Esophagus muscularis mucosa (tissue), 4 donors: Measurements from ENCODE around the gene SNX1. TPM values are rescaled to one million over a fixed set of nuclear protein-coding genes. Genes with fewer than 3 reads are reported as not detected.
"Not testable (repeated sequence)": the region's sequence is repeated elsewhere in the genome, so short reads cannot be mapped to it uniquely, and the experiment has no call there.

Source experiments
- DNase-seq: peaks from one replicate; pipeline ENCODE4 v3.0.0-alpha.2; 2017; ENCODE audit errors: extremely low spot score
- H3K27ac ChIP-seq, 4 donors: fragments of 200-600 bp; sonication (generic); replicated peaks in 1 of 4; 1 replicate in 3 of 4; 2 replicates in 1 of 4; pipeline ENCODE4 v1.5.1; 2016 to 2019; ENCODE audit warnings: mild to moderate bottlenecking in 1 of 4
- H3K27me3 ChIP-seq, 4 donors: fragments of 200-600 bp; sonication (generic); one replicate each; pipeline versions ENCODE4 v1.5.1 to v1.6.0; 2016 to 2019
- H3K36me3 ChIP-seq, 4 donors: fragments of 200-600 bp; sonication (generic); one replicate each; pipeline ENCODE4 v1.5.1; 2016 to 2019
- H3K4me1 ChIP-seq, 4 donors: fragments of 200-600 bp; sonication (generic); one replicate each; pipeline ENCODE4 v1.5.1; 2016 to 2019
- H3K4me3 ChIP-seq, 4 donors: fragments of 200-600 bp; sonication (generic); 1 replicate in 2 of 4; 2 replicates in 2 of 4; pipeline ENCODE4 v1.5.1; 2016 to 2019; ENCODE audit warnings: mild to moderate bottlenecking in 4 of 4, moderate library complexity in 1 of 4
- H3K9me3 ChIP-seq, 4 donors: fragments of 200-600 bp; sonication (generic); 1 replicate in 3 of 4; 2 replicates in 1 of 4; pipeline ENCODE4 v1.5.1; 2016 to 2019
- CTCF ChIP-seq, 3 experiments: fragments of 200-600 bp in 2 of 3; fragments of 450-650 bp in 1 of 3; sonication (generic) in 2 of 3; IDR thresholded peaks; one replicate each; pipeline ENCODE4 v1.5.1; 2017 to 2019; ENCODE audit warnings: antibody characterized with exemption in 3 of 3, mild to moderate bottlenecking in 2 of 3, moderate library complexity in 1 of 3
- EP300 ChIP-seq: sonication (generic); formaldehyde crosslinking; IDR thresholded peaks from one replicate; pipeline ENCODE4 v1.6.1; 2017; ENCODE audit warnings: antibody characterized with exemption
- POLR2A ChIP-seq: fragments of 450-650 bp; IDR thresholded peaks from one replicate; pipeline ENCODE4 v1.6.1; 2017; ENCODE audit warnings: antibody characterized with exemption, moderate library complexity, mild to moderate bottlenecking, low read depth
- POLR2AphosphoS5 ChIP-seq, 2 donors: sonication (generic); formaldehyde crosslinking; IDR thresholded peaks; one replicate each; pipeline ENCODE4 v1.6.1; 2017; ENCODE audit warnings: antibody characterized with exemption in 2 of 2
- WGBS: methylation state at CpG from one replicate; pipeline ENCODE4 v1.1.5; 2018; 5-methylcytosine and 5-hydroxymethylcytosine counted together
- intact Hi-C: fragments of 100-400 bp; cut with DNase I; formaldehyde crosslinking; loops from one replicate; pipeline ENCODE4 v1.15.1; 2023
- total RNA-seq, 4 donors: library from RNA; depleted of rRNA; stranded (reverse); fragments of >200 nt; gene quantifications; one replicate each; pipeline versions ENCODE4 v1.1.0 to v1.2.1, GENCODE V29; 2016

Gene SNX1
- total RNA-seq, 4 donors from 2014 or later, result 79.4 to 93.0 (median 87.5) TPM

GRCh38 chr15:64117759-64118487 is 22.1 kb downstream of the SNX1 start:
- no peak overlapping the region for H3K4me3 ChIP-seq
- no peak for DNase-seq
- no peaks in the 10 kb centered on the region for H3K4me1 ChIP-seq
- intact Hi-C loops, result no loop called here
- no peaks in the 10 kb centered on the region for H3K9me3 ChIP-seq
- TF ChIP-seq EP300, result no peak
- no peak for TF ChIP-seq POLR2A
- no peak for TF ChIP-seq CTCF (IDR thresholded peaks at IDR 0.05)
- TF ChIP-seq POLR2AphosphoS5 (IDR thresholded peaks at IDR 0.05), result no peak
- peaks cover 71 to 100% (median 99%) of the 10 kb centered on the region in 4 donors for H3K36me3 ChIP-seq
- no peaks in the 10 kb centered on the region for H3K27me3 ChIP-seq
- 96% methylated on average over 5 of the region's 5 CpGs for WGBS
- H3K27ac ChIP-seq, result no peak overlapping the region

GRCh38 chr15:64120322-64120721 is 24.5 kb downstream of the SNX1 start:
- intact Hi-C loops, result not testable (repeated sequence)

GRCh38 chr15:64121614-64122013 is 25.8 kb downstream of the SNX1 start:
- DNase-seq, result no peak
- intact Hi-C loops, result no loop called here
- no peaks in the 10 kb centered on the region for H3K27me3 ChIP-seq
- TF ChIP-seq POLR2AphosphoS5 (IDR thresholded peaks at IDR 0.05), result no peak
- no peak for TF ChIP-seq CTCF (IDR thresholded peaks at IDR 0.05)
- TF ChIP-seq POLR2A, result no peak
- no peak for TF ChIP-seq EP300
- 92% methylated on average over 4 of the region's 4 CpGs for WGBS
- H3K27ac ChIP-seq, result no peak overlapping the region
- no peaks in the 10 kb centered on the region for H3K4me1 ChIP-seq
- H3K4me3 ChIP-seq, result no peak overlapping the region
- peaks cover 71 to 100% (median 96%) of the 10 kb centered on the region in 4 donors for H3K36me3 ChIP-seq
- no peaks in the 10 kb centered on the region for H3K9me3 ChIP-seq

More at GRCh38 chr15:64120322-64120721, 24.5 kb downstream of the SNX1 start:
- H3K27ac ChIP-seq, H3K9me3 ChIP-seq, H3K4me1 ChIP-seq, H3K27me3 ChIP-seq, DNase-seq, H3K4me3 ChIP-seq: not testable (repeated sequence)
- H3K36me3 ChIP-seq, result peaks cover 70 to 100% (median 98%) of the 10 kb centered on the region in 4 donors
- 98% methylated on average over 2 of the region's 2 CpGs for WGBS

- DNase-seq, result no peak
- intact Hi-C loops, result no loop called here
- TF ChIP-seq POLR2A (no peak), POLR2AphosphoS5 (IDR thresholded peaks at IDR 0.05) (no peak), CTCF (IDR thresholded peaks at IDR 0.05) (no peak), EP300 (no peak)
- Histone ChIP-seq H3K27me3 (no peaks in the 10 kb centered on the region), H3K9me3 (no peaks in the 10 kb centered on the region), H3K27ac (no peak overlapping the region), H3K4me1 (no peaks in the 10 kb centered on the region), H3K36me3 (peaks cover 78 to 100% (median 96%) of the 10 kb centered on the region in 4 donors), H3K4me3 (no peak overlapping the region)
- 80% methylated on average over 1 of the region's 1 CpG for WGBS
Measured at GRCh38 chr15:64122444-64122843, 26.7 kb downstream of the SNX1 start.

- TF ChIP-seq POLR2A (no peak), EP300 (no peak), CTCF (IDR thresholded peaks at IDR 0.05) (no peak), POLR2AphosphoS5 (IDR thresholded peaks at IDR 0.05) (no peak)
- H3K9me3 ChIP-seq, result no peaks in the 10 kb centered on the region
- WGBS, result 97% methylated on average over 3 of the region's 3 CpGs
- DNase-seq, result no peak
- no peaks in the 10 kb centered on the region for H3K4me1 ChIP-seq
- intact Hi-C loops, result no loop called here
- H3K36me3 ChIP-seq, result peaks cover 78 to 100% (median 96%) of the 10 kb centered on the region in 4 donors
- no peaks in the 10 kb centered on the region for H3K27me3 ChIP-seq
- no peak overlapping the region for H3K27ac ChIP-seq
- H3K4me3 ChIP-seq, result no peak overlapping the region
Measured at GRCh38 chr15:64122936-64123351, 27.2 kb downstream of the SNX1 start.
